K562 (cell line): ENCODE results near the gene CHTOP. TPM values are rescaled to one million over a fixed set of nuclear protein-coding genes. Genes with fewer than 3 reads are reported as not detected.

ENCODE experiments used
- ATAC-seq: fragments of 200-7000 bp; cut with Tn5 transposase; 3 replicates; pipeline ENCODE4 v1.9.1; 2020; ENCODE audit warnings: moderate library complexity
- BruUV-seq: library from RNA; stranded (reverse); fragments of 400-500 nt; replicated peaks from 2 replicates; lab custom pipeline; 2021; lab: Mats Ljungman, UMichigan
- CTCF ChIA-PET: fragments of 300-600 bp; formaldehyde crosslinking; extraction: SDS; loops from one replicate; lab custom pipeline; 2021; ENCODE audit warnings: low intra/inter-chr PET ratio; lab: Yijun Ruan, JAX
- POLR2A ChIA-PET: fragments of 300-600, 350-650 bp; sonication (Branson Sonifier 250); formaldehyde crosslinking; extraction: SDS; loops from one replicate; lab custom pipeline; 2021; ENCODE audit warnings: antibody characterized with exemption, inconsistent platforms; lab: Yijun Ruan, JAX
- DNase-seq, 4 experiments: peaks; one replicate each; pipeline versions ENCODE4 v3.0.0 to v3.0.0-alpha.2; 2011 to 2018; ENCODE audit warnings: low spot score in 3 of 4, mixed read lengths in 3 of 4; ENCODE audit errors: extremely low read depth in 1 of 4
- FAIRE-seq: peaks from 2 replicates; lab custom pipeline; 2011; peaks lifted over from hg19 to GRCh38; lab: Jason Lieb, UNC
- H2AFZ ChIP-seq: 2 replicates; pipeline ENCODE4 v1.6.0; 2011; ENCODE audit warnings: low read depth, low read length, control low read depth, inconsistent platforms
- H3K27ac ChIP-seq: fragments of 200-600 bp; 3 replicates; pipeline ENCODE4 v1.8.0; 2011; ENCODE audit warnings: low read depth, mild to moderate bottlenecking, control low read depth, inconsistent platforms, low read length, moderate library complexity, mixed read lengths; ENCODE audit errors: extremely low read depth
- H3K27me3 ChIP-seq, 2 experiments: fragments of 300-600 bp in 1 of 2; 2 replicates in 1 of 2; 3 replicates in 1 of 2; pipeline versions ENCODE4 v1.6.0 to v1.8.0; 2011; ENCODE audit warnings: inconsistent platforms in 2 of 2, low read length in 2 of 2, mild to moderate bottlenecking in 1 of 2, mixed read lengths in 1 of 2, moderate library complexity in 1 of 2; ENCODE audit not compliant: control insufficient read depth in 2 of 2, insufficient read depth in 2 of 2
- H3K36me3 ChIP-seq: fragments of 300-600 bp; 3 replicates; pipeline ENCODE4 v1.8.0; 2011; ENCODE audit warnings: mild to moderate bottlenecking, low read length, inconsistent platforms; ENCODE audit not compliant: control insufficient read depth, insufficient read depth
- H3K4me1 ChIP-seq, 2 experiments: fragments of 200-600 bp in 1 of 2; replicated peaks in 1 of 2; 2 replicates in 1 of 2; 3 replicates in 1 of 2; pipeline versions ENCODE4 v1.5.1 to v1.8.0; 2011; ENCODE audit warnings: inconsistent platforms in 2 of 2, low read length in 2 of 2, mild to moderate bottlenecking in 1 of 2, mixed read lengths in 1 of 2, moderate library complexity in 1 of 2; ENCODE audit not compliant: control insufficient read depth in 2 of 2, insufficient read depth in 2 of 2
- H3K4me2 ChIP-seq: 2 replicates; pipeline ENCODE4 v1.6.1; 2011; ENCODE audit warnings: low read length, control low read depth, inconsistent platforms, mixed read lengths; ENCODE audit not compliant: insufficient read depth
- H3K4me3 ChIP-seq: fragments of 200-600 bp; sonication (generic), shearing (Covaris generic); 2 replicates; pipeline ENCODE4 v1.5.1; 2016; ENCODE audit warnings: control low read depth, inconsistent platforms
- H3K79me2 ChIP-seq: fragments of 200-600 bp; 3 replicates; pipeline ENCODE4 v1.8.0; 2011; ENCODE audit warnings: low read length, inconsistent platforms; ENCODE audit not compliant: control insufficient read depth, insufficient read depth
- H3K9ac ChIP-seq, 2 experiments: 2 replicates each; pipeline versions ENCODE4 v1.6.0 to v1.6.1; 2011; ENCODE audit warnings: low read depth in 2 of 2, low read length in 2 of 2, control low read depth in 1 of 2, inconsistent platforms in 1 of 2, mild to moderate bottlenecking in 1 of 2, mixed read lengths in 1 of 2; ENCODE audit not compliant: insufficient read depth in 1 of 2
- H3K9me1 ChIP-seq: one replicate; pipeline ENCODE4 v1.6.0; 2011; ENCODE audit warnings: inconsistent platforms, mild to moderate bottlenecking, low read length, moderate library complexity; ENCODE audit not compliant: control insufficient read depth, insufficient read depth
- H3K9me3 ChIP-seq: replicated peaks from 2 replicates; pipeline ENCODE4 v1.5.1; 2011; ENCODE audit warnings: low read depth, low read length, inconsistent platforms; ENCODE audit not compliant: control insufficient read depth, insufficient read depth
- H4K20me1 ChIP-seq: replicated peaks from 2 replicates; pipeline ENCODE4 v1.6.1; 2011; ENCODE audit warnings: low read length, inconsistent platforms, mixed read lengths; ENCODE audit not compliant: control insufficient read depth, insufficient read depth
- FOXP4 ChIP-seq: sonication (generic); formaldehyde crosslinking; IDR thresholded peaks from 2 replicates; pipeline ENCODE4 v1.8.0; 2022; ENCODE audit warnings: mild to moderate bottlenecking, missing genetic modification reagents, borderline replicate concordance
- HCFC1 ChIP-seq: IDR thresholded peaks from 2 replicates; pipeline ENCODE4 v1.6.1; 2012; ENCODE audit warnings: low read depth, low read length, improper control_type of control experiment
- RBM25 ChIP-seq: fragments of 200-400 bp; formaldehyde crosslinking; IDR thresholded peaks from 2 replicates; pipeline ENCODE4 v1.6.1; 2018; ENCODE audit warnings: low read length, low read depth, moderate library complexity; ENCODE audit not compliant: severe bottlenecking
- SIRT6 ChIP-seq: IDR thresholded peaks from one replicate; pipeline ENCODE4 v1.6.1; 2012; ENCODE audit warnings: low read depth, mild to moderate bottlenecking, control low read depth, inconsistent platforms, low read length, moderate library complexity
- TFE3 ChIP-seq: fragments of 450-650 bp; formaldehyde crosslinking; IDR thresholded peaks from 2 replicates; pipeline ENCODE4 v1.4.0; 2020; ENCODE audit warnings: mild to moderate bottlenecking, mixed read lengths
- ZBTB40 ChIP-seq, 2 experiments: fragments of 450-650 bp in 1 of 2; sonication (generic) in 1 of 2; formaldehyde crosslinking in 1 of 2; IDR thresholded peaks; 2 replicates each; pipeline versions ENCODE4 v1.7.1 to v1.9.0; 2016 to 2022; ENCODE audit warnings: inconsistent platforms in 1 of 2, mild to moderate bottlenecking in 1 of 2, missing genetic modification reagents in 1 of 2
- ZFP30 ChIP-seq: fragments of 250-450 bp; sonication (Bioruptor Pico); IDR thresholded peaks from 2 replicates; pipeline ENCODE4 v1.8.0; 2022; ENCODE audit warnings: moderate library complexity, mild to moderate bottlenecking, inconsistent platforms, borderline replicate concordance
- ZNF583 ChIP-seq: fragments of 250-450 bp; sonication (Bioruptor Pico); IDR thresholded peaks from 2 replicates; pipeline ENCODE4 v1.4.0; 2020
- ZNF75A ChIP-seq: fragments of 450-650 bp; formaldehyde crosslinking; IDR thresholded peaks from 2 replicates; pipeline ENCODE4 v1.4.0; 2020; ENCODE audit warnings: mild to moderate bottlenecking
- whole genome bisulfite sequencing: fragments of 100-300 bp; shearing (Covaris generic); methylation state at CpG from one replicate; pipeline ENCODE4 v1.1.6; 2016; ENCODE audit warnings: low coverage, mixed read lengths; ENCODE audit not compliant: insufficient coverage; ENCODE audit errors: missing lambda C conversion rate; 5-methylcytosine and 5-hydroxymethylcytosine counted together
- in situ Hi-C: fragments of 300-500 bp; cut with MboI; formaldehyde crosslinking; loops from 4 replicates; pipeline ENCODE4 v1.15.0; 2018; ENCODE audit warnings: inconsistent platforms, mixed read lengths
- intact Hi-C: fragments of 100-400 bp; cut with micrococcal nuclease; formaldehyde crosslinking; loops from 2 replicates; pipeline ENCODE4 v1.14.2; 2022
- polyA plus RNA-seq, 8 experiments: library from polyadenylated mRNA; depleted of rRNA in 4 of 8; stranded (reverse) in 5 of 8; unstranded in 3 of 8; fragments of >200 nt; fragmentation: Nextera tagmentation in 2 of 8; fragmentation: Illumina TruSeq in 1 of 8; extraction: Ambion mirVana in 2 of 8; extraction: Trizol in 1 of 8; gene quantifications; 2 replicates each; pipeline versions ENCODE4 v1.2.1 to v1.2.3, GENCODE V29; 2011 to 2014; ENCODE audit warnings: inconsistent platforms in 1 of 8, missing spikeins in 1 of 8
- total RNA-seq, 7 experiments: library from RNA; depleted of rRNA in 6 of 7; stranded (reverse); fragments of >200 nt in 6 of 7; fragmentation: Illumina TruSeq in 2 of 7; extraction: Trizol in 2 of 7; gene quantifications; 2 replicates each; pipeline versions ENCODE4 v1.2.1 to v1.2.3, GENCODE V29; 2011 to 2021; ENCODE audit warnings: low replicate concordance in 1 of 7

CHTOP gene
- total and polyA plus RNA-seq, 9 of the 15 experiments (the other 6 are each of a cell fraction or from before 2014, with no cell fraction given) = 10.2 to 91.8 (median 60.8) TPM

- WGBS = 26% methylated on average over 10 of the region's 12 CpGs
- no TSS peak for BruUV-seq
- Histone ChIP-seq H3K4me2 (no peak overlapping the region), H4K20me1 (no peaks in the 10 kb centered on the region), H3K79me2 (no peaks in the 10 kb centered on the region), H3K27me3 (peaks cover 16 to 38% of the 10 kb centered on the region in 2 experiments; a peak in 4 of 5 replicates), H3K4me1 (peaks cover 3 to 23% of the 10 kb centered on the region in 2 experiments; a peak in 4 of 5 replicates), H2AFZ (no peak overlapping the region), H3K9me1 (peaks cover 3% of the 10 kb centered on the region), H3K9ac (no peak overlapping the region), H3K4me3 (no peak overlapping the region), H3K27ac (no peak overlapping the region), H3K9me3 (no peaks in the 10 kb centered on the region), H3K36me3 (no peaks in the 10 kb centered on the region)
- in situ Hi-C loops (no loop called here), intact Hi-C loops (no loop called here)
- CTCF ChIA-PET = interaction anchor here (0.7 kb wide), 1 partner anchor 65 kb away, joined by 3 read pairs; no protein-coding TSS in a partner anchor
- DNase-seq (no peak), FAIRE-seq (no peak), ATAC-seq (no peak)
- POLR2A ChIA-PET = interaction anchor here (0.6 kb wide), 1 partner anchor 305 kb away, joined by 4 read pairs; no protein-coding TSS in a partner anchor
- TF ChIP-seq TFE3 (CRISPR knock-in tag) (no peak), SIRT6 (no peak), RBM25 (no peak), ZNF583 (CRISPR knock-in tag) (no peak), ZFP30 (CRISPR knock-in tag) (no peak), ZNF75A (CRISPR knock-in tag) (no peak), ZBTB40 (IDR thresholded peaks at IDR 0.05) (no peak), ZBTB40 (CRISPR knock-in tag; IDR thresholded peaks at IDR 0.05) (no peak), HCFC1 (no peak), FOXP4 (CRISPR knock-in tag) (no peak)
Measured at GRCh38 chr1:153684892-153685291, 51.0 kb downstream of the CHTOP start.
